Lower leg skin (tissue), 4 donors: ENCODE data around the gene TRAPPC3L. TPM values are rescaled to one million over a fixed set of nuclear protein-coding genes. Genes with fewer than 3 reads are reported as not detected.

Experiments
- DNase-seq, 2 donors: peaks; one replicate each; pipeline ENCODE4 v3.0.0-alpha.2; 2019; ENCODE audit warnings: low spot score in 2 of 2
- H3K4me3 ChIP-seq: fragments of 200-600 bp; sonication (generic); 2 replicates; pipeline ENCODE4 v1.5.1; 2017; ENCODE audit warnings: mild to moderate bottlenecking, low read depth; ENCODE audit not compliant: poor library complexity, severe bottlenecking
- CTCF ChIP-seq, 3 donors: fragments of 450-650 bp; IDR thresholded peaks; one replicate each; pipeline ENCODE4 v1.5.1; 2016; ENCODE audit warnings: antibody characterized with exemption in 3 of 3, mild to moderate bottlenecking in 3 of 3, moderate library complexity in 2 of 3
- POLR2A ChIP-seq, 2 donors: fragments of 450-650 bp; IDR thresholded peaks; one replicate each; pipeline ENCODE4 v1.6.1; 2016 to 2017; ENCODE audit warnings: antibody characterized with exemption in 2 of 2, mild to moderate bottlenecking in 1 of 2, moderate library complexity in 1 of 2
- WGBS, 2 donors: methylation state at CpG; one replicate each; pipeline ENCODE4 v1.1.5; 2018; 5-methylcytosine and 5-hydroxymethylcytosine counted together
- intact Hi-C: fragments of 100-400 bp; cut with DNase I; formaldehyde crosslinking; loops from one replicate; pipeline ENCODE4 v1.15.0; 2023; ENCODE audit warnings: low total_unique reads
- total RNA-seq, 4 donors: library from RNA; depleted of rRNA; stranded (reverse); fragments of >200 nt; gene quantifications; one replicate each; pipeline ENCODE4 v1.1.0, GENCODE V29; 2016

TRAPPC3L gene
- total RNA-seq, 4 donors from 2014 or later, result not detected

GRCh38 chr6:116578335-116578734 lies 32.9 kb upstream of the TRAPPC3L start:
- no peak for DNase-seq
- no peak for TF ChIP-seq CTCF (IDR thresholded peaks at IDR 0.05)
- no peak for TF ChIP-seq POLR2A (IDR thresholded peaks at IDR 0.05)
- H3K4me3 ChIP-seq, result no peak overlapping the region
- intact Hi-C loops, result no loop called here

GRCh38 chr6:116577486-116577885 lies 32.0 kb upstream of the TRAPPC3L start:
- DNase-seq, result no peak
- WGBS, 2 donors, result 86 to 87% methylated on average over 5 of the region's 5 CpGs
- H3K4me3 ChIP-seq, result no peak overlapping the region
- intact Hi-C loops, result no loop called here
- no peak for TF ChIP-seq POLR2A (IDR thresholded peaks at IDR 0.05)
- TF ChIP-seq CTCF (IDR thresholded peaks at IDR 0.05), result no peak

GRCh38 chr6:116575227-116575626 lies 29.7 kb upstream of the TRAPPC3L start:
- 94 to 95% methylated on average over 2 of the region's 2 CpGs for WGBS, 2 donors
- intact Hi-C loops, result no loop called here
- TF ChIP-seq POLR2A (IDR thresholded peaks at IDR 0.05) (no peak), CTCF (IDR thresholded peaks at IDR 0.05) (no peak)
- no peak for DNase-seq
- H3K4me3 ChIP-seq, result no peak overlapping the region

GRCh38 chr6:116572162-116572561 lies 26.7 kb upstream of the TRAPPC3L start:
- intact Hi-C loops, result no loop called here
- DNase-seq, result no peak
- 2 to 3% methylated on average over 7 of the region's 7 CpGs for WGBS, 2 donors
- TF ChIP-seq CTCF (IDR thresholded peaks at IDR 0.05) (no peak), POLR2A (IDR thresholded peaks at IDR 0.05) (no peak)
- H3K4me3 ChIP-seq, result peak overlapping the region; percentile 69

GRCh38 chr6:116571683-116572000 lies 26.2 kb upstream of the TRAPPC3L start:
- no peak for DNase-seq
- 0 to 1% methylated on average over 12 of the region's 12 CpGs for WGBS, 2 donors
- H3K4me3 ChIP-seq, result peak overlapping the region; percentile 69
- intact Hi-C loops, result no loop called here
- no peak for TF ChIP-seq POLR2A (IDR thresholded peaks at IDR 0.05)
- TF ChIP-seq CTCF (IDR thresholded peaks at IDR 0.05), result no peak

GRCh38 chr6:116570856-116571682 lies 25.6 kb upstream of the TRAPPC3L start, which contains the start of gene RWDD1:
TSS of gene RWDD1 (plus strand) at chr6:116571504. CDS start at chr6:116571583, 79 bp downstream.
- peak within 1 kb of the TSS; percentile 73 for H3K4me3 ChIP-seq
- peak; percentile 97 to 99 for DNase-seq
- WGBS, 2 donors, result 1% methylated on average over 37 to 44 of the region's 62 CpGs
- intact Hi-C loops, result no loop called here
- TF ChIP-seq POLR2A (IDR thresholded peaks at IDR 0.05), result no peak
- TF ChIP-seq CTCF (IDR thresholded peaks at IDR 0.05), result peak in 1 of 3 donors; percentile 81
